ENCODE measurements around the gene HOXC13. TPM values are rescaled to one million over a fixed set of nuclear protein-coding genes. Genes with fewer than 3 reads are reported as not detected.

The HOXC13 gene
- total RNA-seq, 1 experiment from 2014 or later = 93.5 TPM

DNA sequence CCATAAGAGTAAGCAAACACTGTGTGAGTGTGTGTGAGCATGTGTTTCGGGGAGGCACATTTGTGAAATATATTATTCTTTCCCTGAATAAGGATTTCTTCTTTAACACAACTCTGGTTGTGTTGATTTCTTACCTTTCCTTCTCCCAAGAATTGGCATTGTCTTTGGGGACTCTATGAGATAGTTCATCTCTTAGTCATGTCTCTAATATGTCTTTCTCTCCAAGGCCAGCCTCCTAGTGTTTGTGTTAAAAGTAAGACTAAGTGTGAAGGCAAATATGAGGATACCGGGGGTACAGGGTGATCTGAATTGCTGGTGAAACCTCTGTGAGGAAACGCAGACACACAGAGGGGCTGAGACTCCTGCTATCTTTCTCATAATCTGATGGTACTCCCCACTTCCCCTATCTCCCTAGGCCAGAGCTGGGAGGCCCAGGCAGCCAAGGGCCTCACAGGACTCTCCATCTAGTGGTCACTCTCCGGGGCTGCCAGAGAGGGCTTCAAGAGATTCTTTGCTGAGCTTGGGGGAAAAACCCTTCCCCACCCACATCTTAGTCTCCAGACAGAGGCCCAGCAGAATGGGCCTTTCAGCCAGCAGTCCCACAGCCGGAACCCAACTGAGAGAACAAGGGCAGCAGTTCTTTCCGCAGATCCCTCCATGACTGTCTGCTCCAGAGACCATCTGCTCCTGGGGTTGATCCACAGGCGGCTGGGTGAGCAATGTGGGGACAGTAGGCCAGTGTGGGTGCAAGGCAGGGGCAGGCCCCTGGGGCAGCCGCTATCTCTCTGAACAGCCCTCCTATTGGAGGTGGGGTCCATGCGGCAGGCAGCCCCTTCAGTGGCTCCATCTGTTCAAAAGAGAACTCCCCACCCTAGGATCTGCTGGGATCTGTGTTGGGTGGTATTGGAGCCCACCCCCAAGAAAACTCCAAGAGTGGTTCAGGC, 10.3 kb downstream of the HOXC13 start:
- intact Hi-C loops (cut with micrococcal nuclease; ENCODE audit: unreplicated experiment) = loop anchor here (5.0 kb wide), 2 partner anchors 122 to 182 kb away; no protein-coding TSS in a partner anchor
- in situ Hi-C loops (cut with HindIII; ENCODE audit: low pct_unique_long_range_greater_than_20kb, low sequenced_read_pairs) = no loop called here
- Histone ChIP-seq H3K27ac (ENCODE audit: low read length) (peak overlapping the region; percentile 88), H3K27me3 (ENCODE audit: control insufficient read depth, insufficient read depth, low read length) (no peaks in the 10 kb centered on the region), H3K9me3 (ENCODE audit: control insufficient read depth, insufficient read depth, low read depth, low read length) (no peaks in the 10 kb centered on the region), H3K4me3 (ENCODE audit: low read depth in 2 of 2, low read length in 2 of 2) (no peak overlapping the region), H3K4me1 (ENCODE audit: control insufficient read depth, insufficient read depth, low read length) (peaks cover 89% of the 10 kb centered on the region), H3K36me3 (ENCODE audit: control insufficient read depth, insufficient read depth, low read length) (no peaks in the 10 kb centered on the region; the same call in 1 of the 2 replicates)
- ChIA-PET POLR2A (interaction anchor here (0.5 to 0.7 kb wide), 2 partner anchors 209 to 214 kb away, joined by 5 to 7 read pairs; no protein-coding TSS in a partner anchor), CTCF (interaction anchor here (0.6 kb wide), 2 partner anchors 50 to 79 kb away, joined by 6 to 12 read pairs; partner anchors contain the start of gene HOXC6)
- ATAC-seq = peak; percentile 59
- no TSS peak for BruUV-seq (replicated peaks)
- no peak for TF ChIP-seq SIN3A (IDR thresholded peaks at IDR 0.05; ENCODE audit: borderline replicate concordance, insufficient read depth, low read depth, low read length)
- TF ChIP-seq, protein P1, sequence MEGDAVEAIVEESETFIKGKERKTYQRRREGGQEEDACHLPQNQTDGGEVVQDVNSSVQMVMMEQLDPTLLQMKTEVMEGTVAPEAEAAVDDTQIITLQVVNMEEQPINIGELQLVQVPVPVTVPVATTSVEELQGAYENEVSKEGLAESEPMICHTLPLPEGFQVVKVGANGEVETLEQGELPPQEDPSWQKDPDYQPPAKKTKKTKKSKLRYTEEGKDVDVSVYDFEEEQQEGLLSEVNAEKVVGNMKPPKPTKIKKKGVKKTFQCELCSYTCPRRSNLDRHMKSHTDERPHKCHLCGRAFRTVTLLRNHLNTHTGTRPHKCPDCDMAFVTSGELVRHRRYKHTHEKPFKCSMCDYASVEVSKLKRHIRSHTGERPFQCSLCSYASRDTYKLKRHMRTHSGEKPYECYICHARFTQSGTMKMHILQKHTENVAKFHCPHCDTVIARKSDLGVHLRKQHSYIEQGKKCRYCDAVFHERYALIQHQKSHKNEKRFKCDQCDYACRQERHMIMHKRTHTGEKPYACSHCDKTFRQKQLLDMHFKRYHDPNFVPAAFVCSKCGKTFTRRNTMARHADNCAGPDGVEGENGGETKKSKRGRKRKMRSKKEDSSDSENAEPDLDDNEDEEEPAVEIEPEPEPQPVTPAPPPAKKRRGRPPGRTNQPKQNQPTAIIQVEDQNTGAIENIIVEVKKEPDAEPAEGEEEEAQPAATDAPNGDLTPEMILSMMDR (IDR thresholded peaks at IDR 0.05) = peak; percentile 76
- TF ChIP-seq, protein P2, sequence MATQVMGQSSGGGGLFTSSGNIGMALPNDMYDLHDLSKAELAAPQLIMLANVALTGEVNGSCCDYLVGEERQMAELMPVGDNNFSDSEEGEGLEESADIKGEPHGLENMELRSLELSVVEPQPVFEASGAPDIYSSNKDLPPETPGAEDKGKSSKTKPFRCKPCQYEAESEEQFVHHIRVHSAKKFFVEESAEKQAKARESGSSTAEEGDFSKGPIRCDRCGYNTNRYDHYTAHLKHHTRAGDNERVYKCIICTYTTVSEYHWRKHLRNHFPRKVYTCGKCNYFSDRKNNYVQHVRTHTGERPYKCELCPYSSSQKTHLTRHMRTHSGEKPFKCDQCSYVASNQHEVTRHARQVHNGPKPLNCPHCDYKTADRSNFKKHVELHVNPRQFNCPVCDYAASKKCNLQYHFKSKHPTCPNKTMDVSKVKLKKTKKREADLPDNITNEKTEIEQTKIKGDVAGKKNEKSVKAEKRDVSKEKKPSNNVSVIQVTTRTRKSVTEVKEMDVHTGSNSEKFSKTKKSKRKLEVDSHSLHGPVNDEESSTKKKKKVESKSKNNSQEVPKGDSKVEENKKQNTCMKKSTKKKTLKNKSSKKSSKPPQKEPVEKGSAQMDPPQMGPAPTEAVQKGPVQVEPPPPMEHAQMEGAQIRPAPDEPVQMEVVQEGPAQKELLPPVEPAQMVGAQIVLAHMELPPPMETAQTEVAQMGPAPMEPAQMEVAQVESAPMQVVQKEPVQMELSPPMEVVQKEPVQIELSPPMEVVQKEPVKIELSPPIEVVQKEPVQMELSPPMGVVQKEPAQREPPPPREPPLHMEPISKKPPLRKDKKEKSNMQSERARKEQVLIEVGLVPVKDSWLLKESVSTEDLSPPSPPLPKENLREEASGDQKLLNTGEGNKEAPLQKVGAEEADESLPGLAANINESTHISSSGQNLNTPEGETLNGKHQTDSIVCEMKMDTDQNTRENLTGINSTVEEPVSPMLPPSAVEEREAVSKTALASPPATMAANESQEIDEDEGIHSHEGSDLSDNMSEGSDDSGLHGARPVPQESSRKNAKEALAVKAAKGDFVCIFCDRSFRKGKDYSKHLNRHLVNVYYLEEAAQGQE (IDR thresholded peaks at IDR 0.05; ENCODE audit: insufficient read depth in 1 of 2, low read depth in 2 of 2, low read length in 1 of 2) = no peak
- no peak for DNase-seq (ENCODE audit: low read depth, low spot score)

DNA sequence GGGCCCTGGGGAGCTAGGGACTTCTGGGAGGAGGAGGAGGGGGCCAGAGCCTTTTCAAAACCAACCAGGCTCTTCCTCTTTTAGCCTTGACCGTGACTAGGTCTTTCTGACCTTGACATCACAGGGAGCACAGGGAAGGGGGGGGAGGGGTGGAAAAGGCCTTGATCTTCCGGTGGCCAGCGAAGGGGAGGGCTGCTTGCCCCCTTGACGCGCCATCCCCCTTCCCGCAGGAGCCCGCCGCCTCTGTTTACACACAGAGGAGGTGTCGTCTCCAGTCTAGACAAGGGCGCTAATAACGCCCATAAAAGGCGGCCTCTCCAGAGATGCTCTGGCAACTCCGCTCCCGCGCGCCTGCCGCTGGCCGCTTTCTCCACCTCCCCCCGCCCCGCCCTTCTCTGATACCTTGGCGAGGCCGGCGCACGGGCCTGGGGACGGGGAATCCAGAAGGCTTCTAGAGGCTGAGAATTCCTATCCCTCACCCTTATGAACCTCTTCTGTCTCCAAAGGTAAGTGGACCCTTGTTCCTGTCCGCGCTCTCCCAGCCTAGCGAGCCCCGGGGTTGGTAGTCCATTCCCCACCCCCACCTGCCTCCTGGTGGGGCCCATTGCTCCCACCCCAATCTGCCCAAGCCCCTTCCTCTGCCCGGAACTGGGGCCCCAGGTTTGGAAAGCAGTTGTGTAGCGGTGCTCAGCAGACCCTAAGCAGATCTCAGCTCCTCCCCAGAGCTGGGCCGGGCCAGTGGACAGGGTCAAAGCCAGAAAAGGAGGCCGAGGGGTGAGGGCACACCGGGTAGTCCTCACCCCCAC, 11.2 kb downstream of the HOXC13 start:
- Histone ChIP-seq H3K27ac (ENCODE audit: low read length) (peak overlapping the region; percentile 88), H3K27me3 (ENCODE audit: control insufficient read depth, insufficient read depth, low read length) (no peaks in the 10 kb centered on the region), H3K4me3 (ENCODE audit: low read depth in 2 of 2, low read length in 2 of 2) (peak overlapping the region in 1 of 2 experiments; percentile 3; a peak in 1 of 4 replicates), H3K36me3 (ENCODE audit: control insufficient read depth, insufficient read depth, low read length) (no peaks in the 10 kb centered on the region; the same call in 1 of the 2 replicates), H3K9me3 (ENCODE audit: control insufficient read depth, insufficient read depth, low read depth, low read length) (no peaks in the 10 kb centered on the region), H3K4me1 (ENCODE audit: control insufficient read depth, insufficient read depth, low read length) (peaks cover 89% of the 10 kb centered on the region)
- CTCF ChIA-PET = interaction anchor here (0.6 to 0.8 kb wide), 3 partner anchors 11 to 78 kb away, joined by 3 to 12 read pairs (median 6); partner anchors contain the start of genes HOXC13 and HOXC6
- ATAC-seq (no peak), DNase-seq (ENCODE audit: low read depth, low spot score) (no peak)
- in situ Hi-C loops (cut with HindIII; ENCODE audit: low pct_unique_long_range_greater_than_20kb, low sequenced_read_pairs) (no loop called here), intact Hi-C loops (cut with micrococcal nuclease; ENCODE audit: unreplicated experiment) (loop anchor here (5.0 kb wide), 2 partner anchors 123 to 183 kb away; no protein-coding TSS in a partner anchor)
- TF ChIP-seq TCF7L2 (IDR thresholded peaks at IDR 0.05; ENCODE audit: low read depth, low read length) = no peak
- TF ChIP-seq SIN3A (IDR thresholded peaks at IDR 0.05; ENCODE audit: borderline replicate concordance, insufficient read depth, low read depth, low read length) = no peak
- TF ChIP-seq, protein P2 (IDR thresholded peaks at IDR 0.05; ENCODE audit: insufficient read depth in 1 of 2, low read depth in 2 of 2, low read length in 1 of 2) = no peak
- no peak for TF ChIP-seq POLR2AphosphoS5 (IDR thresholded peaks at IDR 0.05; ENCODE audit: low read depth, low read length)
- TF ChIP-seq, protein P1 (IDR thresholded peaks at IDR 0.05) = no peak
- POLR2A ChIA-PET = interaction anchor here (0.5 to 0.7 kb wide), 2 partner anchors 210 to 215 kb away, joined by 5 to 7 read pairs; no protein-coding TSS in a partner anchor
- no TSS peak for BruUV-seq (replicated peaks)

All from Panc1 (cell line).